ENCODE data around the gene ITSN2.

DNA sequence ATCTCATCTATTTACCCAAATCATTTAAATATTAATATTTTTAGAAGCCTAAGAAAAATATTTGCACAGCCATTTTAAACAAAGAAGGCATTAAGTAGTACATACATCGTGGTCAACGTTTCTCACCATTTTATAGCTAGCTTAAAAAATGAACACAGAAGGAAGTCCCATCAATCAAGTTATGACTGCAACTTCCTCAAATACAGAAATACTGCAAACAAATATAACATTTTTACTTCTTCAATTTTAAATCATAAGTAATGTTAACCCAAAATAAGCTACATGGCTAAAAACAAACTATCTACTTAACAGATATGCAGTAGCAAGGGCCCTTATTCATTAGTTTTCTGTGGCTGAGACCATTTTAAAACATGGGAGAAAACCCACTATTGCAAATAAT lies 30.6 kb downstream of the ITSN2 start:
- TF ChIP-seq, protein P1, sequence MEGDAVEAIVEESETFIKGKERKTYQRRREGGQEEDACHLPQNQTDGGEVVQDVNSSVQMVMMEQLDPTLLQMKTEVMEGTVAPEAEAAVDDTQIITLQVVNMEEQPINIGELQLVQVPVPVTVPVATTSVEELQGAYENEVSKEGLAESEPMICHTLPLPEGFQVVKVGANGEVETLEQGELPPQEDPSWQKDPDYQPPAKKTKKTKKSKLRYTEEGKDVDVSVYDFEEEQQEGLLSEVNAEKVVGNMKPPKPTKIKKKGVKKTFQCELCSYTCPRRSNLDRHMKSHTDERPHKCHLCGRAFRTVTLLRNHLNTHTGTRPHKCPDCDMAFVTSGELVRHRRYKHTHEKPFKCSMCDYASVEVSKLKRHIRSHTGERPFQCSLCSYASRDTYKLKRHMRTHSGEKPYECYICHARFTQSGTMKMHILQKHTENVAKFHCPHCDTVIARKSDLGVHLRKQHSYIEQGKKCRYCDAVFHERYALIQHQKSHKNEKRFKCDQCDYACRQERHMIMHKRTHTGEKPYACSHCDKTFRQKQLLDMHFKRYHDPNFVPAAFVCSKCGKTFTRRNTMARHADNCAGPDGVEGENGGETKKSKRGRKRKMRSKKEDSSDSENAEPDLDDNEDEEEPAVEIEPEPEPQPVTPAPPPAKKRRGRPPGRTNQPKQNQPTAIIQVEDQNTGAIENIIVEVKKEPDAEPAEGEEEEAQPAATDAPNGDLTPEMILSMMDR (conservative IDR thresholded peaks at IDR 0.05; ENCODE audit: low read depth, low read length): no peak
- TF ChIP-seq EZH2phosphoT487 (IDR thresholded peaks at IDR 0.05; ENCODE audit: borderline replicate concordance, low read length): no peak
